Fibroblast of lung (primary cell): ENCODE measurements around the gene HDAC10. TPM values are rescaled to one million over a fixed set of nuclear protein-coding genes. Genes with fewer than 3 reads are reported as not detected.

ENCODE experiments used
- DNase-seq, 2 donors: peaks; one replicate each; pipeline versions ENCODE4 v3.0.0 to v3.0.0-alpha.2; 2010; ENCODE audit warnings: low read depth in 2 of 2
- H2AFZ ChIP-seq: 2 replicates; pipeline ENCODE4 v1.5.1; 2012; ENCODE audit warnings: low read length, control low read depth, inconsistent platforms
- H3K27ac ChIP-seq: 2 replicates; pipeline ENCODE4 v1.5.1; 2011; ENCODE audit warnings: low read length, control low read depth; ENCODE audit not compliant: insufficient read depth
- H3K27me3 ChIP-seq: 2 replicates; pipeline ENCODE4 v1.5.1; 2011; ENCODE audit warnings: mild to moderate bottlenecking, low read length; ENCODE audit not compliant: control insufficient read depth, insufficient read depth
- H3K36me3 ChIP-seq: 2 replicates; pipeline ENCODE4 v1.5.1; 2011; ENCODE audit warnings: low read length; ENCODE audit not compliant: control insufficient read depth, insufficient read depth
- H3K4me1 ChIP-seq: 2 replicates; pipeline ENCODE4 v1.5.1; 2011; ENCODE audit warnings: low read length; ENCODE audit not compliant: control insufficient read depth, insufficient read depth; ENCODE audit errors: extremely low read depth
- H3K4me2 ChIP-seq: 2 replicates; pipeline ENCODE4 v1.5.1; 2011; ENCODE audit warnings: low read length, control low read depth; ENCODE audit not compliant: insufficient read depth; ENCODE audit errors: extremely low read depth
- H3K4me3 ChIP-seq, 4 experiments: fragments of 200-600 bp in 1 of 4; sonication (generic) in 1 of 4; replicated peaks in 1 of 4; 2 replicates each; pipeline ENCODE4 v1.5.1; 2011 to 2016; ENCODE audit warnings: low read length in 4 of 4, low read depth in 3 of 4, mild to moderate bottlenecking in 3 of 4, control low read depth in 2 of 4, inconsistent platforms in 1 of 4, mixed read lengths in 1 of 4; ENCODE audit not compliant: insufficient read depth in 1 of 4; ENCODE audit errors: control extremely low read depth in 1 of 4
- H3K79me2 ChIP-seq: 2 replicates; pipeline ENCODE4 v1.5.1; 2012; ENCODE audit warnings: mild to moderate bottlenecking, low read length, inconsistent platforms; ENCODE audit not compliant: control insufficient read depth, insufficient read depth
- H3K9ac ChIP-seq: 2 replicates; pipeline ENCODE4 v1.5.1; 2011; ENCODE audit warnings: mild to moderate bottlenecking, low read length, control low read depth; ENCODE audit not compliant: insufficient read depth
- H3K9me3 ChIP-seq: 2 replicates; pipeline ENCODE4 v1.5.1; 2012; ENCODE audit warnings: low read depth, low read length; ENCODE audit not compliant: control insufficient read depth, insufficient read depth
- H4K20me1 ChIP-seq: 2 replicates; pipeline ENCODE4 v1.5.1; 2011; ENCODE audit warnings: low read length; ENCODE audit not compliant: control insufficient read depth, insufficient read depth; ENCODE audit errors: extremely low read depth
- EZH2 ChIP-seq: IDR thresholded peaks from 2 replicates; pipeline ENCODE4 v1.5.1; 2012; ENCODE audit warnings: low read length, control low read depth, mild to moderate bottlenecking; ENCODE audit errors: missing control alignments
- polyA plus RNA-seq, 2 donors: library from polyadenylated mRNA; depleted of rRNA in 1 of 2; stranded (reverse) in 1 of 2; unstranded in 1 of 2; fragments of >200 nt; gene quantifications; 2 replicates each; pipeline ENCODE4 v1.2.1, GENCODE V29; 2011 to 2012; ENCODE audit warnings: missing spikeins in 1 of 2
- total RNA-seq: library from RNA; depleted of rRNA; stranded (reverse); fragments of >200 nt; gene quantifications from 2 replicates; pipeline ENCODE4 v1.2.1, GENCODE V29; 2014
- TF ChIP-seq, protein P1 (sequence below), 2 donors: IDR thresholded peaks in 1 of 2; conservative IDR thresholded peaks in 1 of 2; 1 replicate in 1 of 2; 2 replicates in 1 of 2; pipeline ENCODE4 v1.5.1; 2011 to 2012; ENCODE audit warnings: low read length in 2 of 2, control low read depth in 1 of 2, inconsistent platforms in 1 of 2, low read depth in 1 of 2, mild to moderate bottlenecking in 1 of 2

HDAC10 gene
- total and polyA plus RNA-seq, 2 donors (not counting 1 experiment from before 2014, with no cell fraction given) = 5.1 to 27.6 TPM

DNA sequence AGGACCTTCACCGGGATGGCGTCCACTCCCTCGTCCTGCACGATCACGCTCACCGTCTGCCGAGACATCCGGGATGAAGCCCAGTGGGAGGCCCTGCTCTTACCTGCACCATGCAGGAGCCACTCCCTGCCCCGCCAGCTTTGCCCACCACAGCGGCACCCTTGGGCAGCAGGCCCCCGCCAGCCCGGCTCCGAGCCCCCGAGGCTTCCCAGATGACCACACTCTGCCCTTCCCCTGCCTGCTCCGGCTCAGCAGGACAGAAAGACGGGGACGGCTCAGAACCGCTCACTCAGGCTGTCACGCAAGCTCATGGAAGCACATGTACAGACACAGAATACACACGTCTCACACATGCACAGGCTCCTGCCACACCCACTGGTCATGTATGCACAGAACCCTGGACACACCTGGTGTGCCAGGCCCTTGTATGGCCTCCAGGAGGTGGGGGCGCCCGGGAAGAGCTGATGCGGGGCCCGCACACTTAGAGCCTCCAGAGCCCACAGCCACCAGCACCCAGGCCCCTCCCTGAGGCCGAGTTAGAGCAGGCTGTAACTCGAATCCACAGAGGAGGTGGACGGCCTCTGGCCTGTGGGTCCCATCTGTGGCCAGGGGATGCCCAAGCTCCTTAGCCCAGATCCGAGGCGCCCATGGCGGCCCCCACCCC lies 28.0 kb upstream of the HDAC10 start:
- TF ChIP-seq, protein P1, sequence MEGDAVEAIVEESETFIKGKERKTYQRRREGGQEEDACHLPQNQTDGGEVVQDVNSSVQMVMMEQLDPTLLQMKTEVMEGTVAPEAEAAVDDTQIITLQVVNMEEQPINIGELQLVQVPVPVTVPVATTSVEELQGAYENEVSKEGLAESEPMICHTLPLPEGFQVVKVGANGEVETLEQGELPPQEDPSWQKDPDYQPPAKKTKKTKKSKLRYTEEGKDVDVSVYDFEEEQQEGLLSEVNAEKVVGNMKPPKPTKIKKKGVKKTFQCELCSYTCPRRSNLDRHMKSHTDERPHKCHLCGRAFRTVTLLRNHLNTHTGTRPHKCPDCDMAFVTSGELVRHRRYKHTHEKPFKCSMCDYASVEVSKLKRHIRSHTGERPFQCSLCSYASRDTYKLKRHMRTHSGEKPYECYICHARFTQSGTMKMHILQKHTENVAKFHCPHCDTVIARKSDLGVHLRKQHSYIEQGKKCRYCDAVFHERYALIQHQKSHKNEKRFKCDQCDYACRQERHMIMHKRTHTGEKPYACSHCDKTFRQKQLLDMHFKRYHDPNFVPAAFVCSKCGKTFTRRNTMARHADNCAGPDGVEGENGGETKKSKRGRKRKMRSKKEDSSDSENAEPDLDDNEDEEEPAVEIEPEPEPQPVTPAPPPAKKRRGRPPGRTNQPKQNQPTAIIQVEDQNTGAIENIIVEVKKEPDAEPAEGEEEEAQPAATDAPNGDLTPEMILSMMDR (conservative IDR thresholded peaks at IDR 0.05 in 1 of 2, IDR thresholded peaks at IDR 0.05 in 1 of 2; ENCODE audit: low read depth in 1 of 2, low read length in 2 of 2) = no peak
- no peak for TF ChIP-seq EZH2
- no peak overlapping the region for H3K4me2 ChIP-seq
- H3K4me1 ChIP-seq = peaks cover 5% of the 10 kb centered on the region
- no peak overlapping the region for H3K9ac ChIP-seq
- H3K27me3 ChIP-seq = no peaks in the 10 kb centered on the region
- no peak overlapping the region for H2AFZ ChIP-seq
- no peak overlapping the region for H3K27ac ChIP-seq
- no peak overlapping the region for H3K4me3 ChIP-seq
- peaks cover 75% of the 10 kb centered on the region for H3K36me3 ChIP-seq
- peaks cover 1% of the 10 kb centered on the region for H3K79me2 ChIP-seq
- no peak for DNase-seq
- H4K20me1 ChIP-seq = no peaks in the 10 kb centered on the region
- H3K9me3 ChIP-seq = no peaks in the 10 kb centered on the region

DNA sequence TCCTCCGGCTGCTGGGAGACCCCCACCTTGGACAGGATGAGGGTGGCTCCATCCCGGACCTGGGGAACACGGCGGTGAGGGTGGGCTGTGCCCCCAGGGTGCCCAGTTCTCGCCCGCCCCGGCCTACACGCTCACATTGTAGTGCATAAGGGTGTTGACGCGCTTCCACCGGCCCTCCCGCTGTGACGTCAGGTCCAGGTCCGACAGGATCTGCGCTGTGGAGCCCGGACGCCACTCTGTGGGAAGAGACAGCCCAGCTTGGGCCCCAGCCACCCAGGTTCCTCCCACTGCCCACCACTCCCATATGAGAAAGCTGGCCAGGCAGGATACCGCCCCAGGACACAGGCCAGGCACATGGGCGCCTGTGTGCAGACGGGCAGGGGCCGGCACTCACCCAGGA lies 27.4 kb upstream of the HDAC10 start:
- Histone ChIP-seq H3K4me1 (peaks cover 5% of the 10 kb centered on the region), H3K36me3 (peaks cover 75% of the 10 kb centered on the region), H3K4me2 (no peak overlapping the region), H2AFZ (no peak overlapping the region), H4K20me1 (no peaks in the 10 kb centered on the region), H3K79me2 (peaks cover 1% of the 10 kb centered on the region), H3K27ac (no peak overlapping the region), H3K4me3 (no peak overlapping the region), H3K9me3 (no peaks in the 10 kb centered on the region), H3K27me3 (no peaks in the 10 kb centered on the region), H3K9ac (no peak overlapping the region)
- TF ChIP-seq, protein P1 (conservative IDR thresholded peaks at IDR 0.05 in 1 of 2, IDR thresholded peaks at IDR 0.05 in 1 of 2; ENCODE audit: low read depth in 1 of 2, low read length in 2 of 2) = no peak
- TF ChIP-seq EZH2 = no peak
- DNase-seq = no peak

DNA sequence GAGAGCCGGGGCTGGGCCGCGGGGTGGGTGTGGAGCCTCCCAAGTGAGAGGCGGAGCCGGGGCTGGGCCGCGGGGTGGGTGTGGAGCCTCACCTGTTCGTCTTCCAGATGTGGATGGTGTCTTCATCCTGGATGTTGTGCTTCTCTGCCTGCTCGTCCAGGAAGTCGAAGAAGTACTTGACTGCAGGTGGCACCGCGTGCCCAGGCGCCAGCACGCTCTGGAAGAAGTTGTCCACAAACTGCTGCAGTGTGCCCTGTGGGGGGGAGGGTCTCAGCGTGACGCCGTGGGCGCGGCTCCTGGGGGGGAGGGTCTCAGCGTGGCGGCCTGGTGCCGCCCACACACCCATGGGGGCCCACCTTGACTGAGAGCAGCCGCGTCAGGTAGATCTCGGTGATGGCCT lies 26.7 kb upstream of the HDAC10 start:
- no peak overlapping the region for H3K4me3 ChIP-seq
- H3K4me2 ChIP-seq = no peak overlapping the region
- H3K79me2 ChIP-seq = peaks cover 1% of the 10 kb centered on the region
- no peak overlapping the region for H2AFZ ChIP-seq
- H3K27me3 ChIP-seq = no peaks in the 10 kb centered on the region
- H4K20me1 ChIP-seq = no peaks in the 10 kb centered on the region
- no peak for TF ChIP-seq EZH2
- TF ChIP-seq, protein P1 (conservative IDR thresholded peaks at IDR 0.05 in 1 of 2, IDR thresholded peaks at IDR 0.05 in 1 of 2; ENCODE audit: low read depth in 1 of 2, low read length in 2 of 2) = no peak
- H3K4me1 ChIP-seq = peaks cover 2% of the 10 kb centered on the region
- no peak overlapping the region for H3K27ac ChIP-seq
- no peak for DNase-seq
- H3K9ac ChIP-seq = no peak overlapping the region
- peaks cover 70% of the 10 kb centered on the region for H3K36me3 ChIP-seq
- H3K9me3 ChIP-seq = no peaks in the 10 kb centered on the region
